MCF 10A (cell line): ENCODE measurements around the gene KIF3A. TPM values are rescaled to one million over a fixed set of nuclear protein-coding genes. Genes with fewer than 3 reads are reported as not detected.

Experiments
- BruUV-seq: library from RNA; stranded (reverse); fragments of 400-500 nt; replicated peaks from 2 replicates; lab custom pipeline; 2021; lab: Mats Ljungman, UMichigan
- CTCF ChIA-PET: fragments of 300-600 bp; sonication (Branson Sonifier 250); formaldehyde crosslinking; extraction: SDS; loops from one replicate; lab custom pipeline; 2021; ENCODE audit warnings: antibody characterized with exemption, inconsistent platforms; lab: Yijun Ruan, JAX
- POLR2A ChIA-PET: fragments of 300-600, 350-650 bp; sonication (Branson Sonifier 250); formaldehyde crosslinking; extraction: SDS; loops from one replicate; lab custom pipeline; 2020; ENCODE audit warnings: antibody characterized with exemption, inconsistent platforms; lab: Yijun Ruan, JAX
- DNase-seq: peaks from one replicate; pipeline ENCODE4 v3.0.0-alpha.2; 2018; ENCODE audit not compliant: unreplicated experiment
- H3K27ac Mint-ChIP-seq: one replicate; pipeline ENCODE4 v1.8.0; 2022; ENCODE audit warnings: mild to moderate bottlenecking, low read depth, mixed read lengths; ENCODE audit not compliant: unreplicated experiment
- H3K27me3 Mint-ChIP-seq: one replicate; pipeline ENCODE4 v1.8.0; 2022; ENCODE audit warnings: mixed read lengths; ENCODE audit not compliant: insufficient read depth, unreplicated experiment
- H3K36me3 Mint-ChIP-seq: one replicate; pipeline ENCODE4 v1.8.0; 2022; ENCODE audit warnings: mild to moderate bottlenecking, moderate library complexity, mixed read lengths; ENCODE audit not compliant: insufficient read depth, unreplicated experiment
- H3K4me1 Mint-ChIP-seq: one replicate; pipeline ENCODE4 v1.8.0; 2022; ENCODE audit warnings: mixed read lengths; ENCODE audit not compliant: insufficient read depth, unreplicated experiment
- H3K4me3 Mint-ChIP-seq: one replicate; pipeline ENCODE4 v1.8.0; 2022; ENCODE audit warnings: mild to moderate bottlenecking, moderate library complexity, mixed read lengths; ENCODE audit not compliant: unreplicated experiment
- H3K9me3 Mint-ChIP-seq: one replicate; pipeline ENCODE4 v1.8.0; 2022; ENCODE audit warnings: mixed read lengths; ENCODE audit not compliant: unreplicated experiment
- intact Hi-C: fragments of 100-400 bp; cut with micrococcal nuclease; formaldehyde crosslinking; loops from 2 replicates; pipeline ENCODE4 v1.14.1; 2022
- total RNA-seq: library from RNA; stranded (reverse); gene quantifications from 2 replicates; pipeline ENCODE4 v1.2.3, GENCODE V29; 2022
- TF ChIP-seq, protein P1 (sequence below): fragments of 200-600 bp; IDR thresholded peaks from one replicate; pipeline ENCODE4 v1.8.0; 2022; ENCODE audit warnings: antibody characterized with exemption, mild to moderate bottlenecking; ENCODE audit not compliant: unreplicated experiment

Gene KIF3A
- total RNA-seq, 1 experiment from 2014 or later = 23.9 TPM

DNA sequence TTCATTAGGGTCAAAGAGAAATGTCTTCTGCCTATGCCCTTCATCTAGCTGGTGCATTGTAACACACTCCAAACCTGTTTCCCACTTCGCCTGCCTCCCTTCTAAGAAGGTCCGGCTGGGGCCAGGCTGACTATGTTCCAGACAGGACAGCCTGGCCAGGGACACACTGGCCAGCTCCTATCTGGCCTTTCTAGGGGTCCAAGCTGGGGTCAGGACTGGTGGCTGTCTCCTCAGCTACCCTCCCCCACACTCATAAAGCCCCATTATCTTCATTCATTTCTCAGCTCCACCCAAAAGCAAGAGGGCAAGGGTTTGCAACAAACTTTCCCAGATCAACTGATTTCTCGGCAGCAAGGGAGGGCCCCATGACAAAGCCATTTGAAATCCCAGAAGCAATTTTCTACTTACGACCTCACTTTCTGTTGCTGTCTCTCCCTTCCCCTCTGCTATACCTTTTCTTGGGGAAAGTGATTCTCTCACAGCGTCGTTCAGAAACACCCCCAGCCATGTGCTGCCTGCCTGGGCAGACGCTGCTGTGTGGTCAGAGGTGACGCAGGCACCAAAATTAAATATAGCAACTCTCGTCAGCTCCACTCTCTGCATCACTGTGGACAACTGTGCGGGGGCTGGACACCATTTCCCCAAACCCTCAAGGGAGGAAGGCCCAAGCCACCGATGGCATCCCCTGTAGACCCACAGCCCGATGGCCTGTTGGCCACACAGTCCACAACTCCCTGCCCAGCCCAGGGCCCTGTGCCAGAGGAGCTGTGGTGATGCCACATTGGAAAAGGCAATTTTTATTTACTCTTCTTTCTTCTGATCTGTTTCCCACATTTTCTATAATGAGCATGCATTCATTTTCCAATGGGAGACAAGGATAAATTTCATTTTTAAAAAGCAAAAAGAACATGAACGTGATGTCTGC is 73.3 kb downstream of the KIF3A start:
- TF ChIP-seq, protein P1, sequence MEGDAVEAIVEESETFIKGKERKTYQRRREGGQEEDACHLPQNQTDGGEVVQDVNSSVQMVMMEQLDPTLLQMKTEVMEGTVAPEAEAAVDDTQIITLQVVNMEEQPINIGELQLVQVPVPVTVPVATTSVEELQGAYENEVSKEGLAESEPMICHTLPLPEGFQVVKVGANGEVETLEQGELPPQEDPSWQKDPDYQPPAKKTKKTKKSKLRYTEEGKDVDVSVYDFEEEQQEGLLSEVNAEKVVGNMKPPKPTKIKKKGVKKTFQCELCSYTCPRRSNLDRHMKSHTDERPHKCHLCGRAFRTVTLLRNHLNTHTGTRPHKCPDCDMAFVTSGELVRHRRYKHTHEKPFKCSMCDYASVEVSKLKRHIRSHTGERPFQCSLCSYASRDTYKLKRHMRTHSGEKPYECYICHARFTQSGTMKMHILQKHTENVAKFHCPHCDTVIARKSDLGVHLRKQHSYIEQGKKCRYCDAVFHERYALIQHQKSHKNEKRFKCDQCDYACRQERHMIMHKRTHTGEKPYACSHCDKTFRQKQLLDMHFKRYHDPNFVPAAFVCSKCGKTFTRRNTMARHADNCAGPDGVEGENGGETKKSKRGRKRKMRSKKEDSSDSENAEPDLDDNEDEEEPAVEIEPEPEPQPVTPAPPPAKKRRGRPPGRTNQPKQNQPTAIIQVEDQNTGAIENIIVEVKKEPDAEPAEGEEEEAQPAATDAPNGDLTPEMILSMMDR = no peak
- DNase-seq = no peak
- Mint-ChIP-seq H3K27me3 (no peaks in the 10 kb centered on the region), H3K9me3 (no peaks in the 10 kb centered on the region), H3K36me3 (peaks cover 4% of the 10 kb centered on the region), H3K4me1 (no peaks in the 10 kb centered on the region), H3K27ac (no peak overlapping the region), H3K4me3 (no peak overlapping the region)
- intact Hi-C loops = no loop called here
- ChIA-PET POLR2A (interaction anchor here (1.2 kb wide), 1 partner anchor 13 kb away, joined by 3 read pairs; no protein-coding TSS in a partner anchor), CTCF (interaction anchor here (0.5 to 1.6 kb wide), 4 partner anchors 11 to 846 kb away, joined by 3 to 4 read pairs (median 3); no protein-coding TSS in a partner anchor)
- BruUV-seq = no TSS peak

DNA sequence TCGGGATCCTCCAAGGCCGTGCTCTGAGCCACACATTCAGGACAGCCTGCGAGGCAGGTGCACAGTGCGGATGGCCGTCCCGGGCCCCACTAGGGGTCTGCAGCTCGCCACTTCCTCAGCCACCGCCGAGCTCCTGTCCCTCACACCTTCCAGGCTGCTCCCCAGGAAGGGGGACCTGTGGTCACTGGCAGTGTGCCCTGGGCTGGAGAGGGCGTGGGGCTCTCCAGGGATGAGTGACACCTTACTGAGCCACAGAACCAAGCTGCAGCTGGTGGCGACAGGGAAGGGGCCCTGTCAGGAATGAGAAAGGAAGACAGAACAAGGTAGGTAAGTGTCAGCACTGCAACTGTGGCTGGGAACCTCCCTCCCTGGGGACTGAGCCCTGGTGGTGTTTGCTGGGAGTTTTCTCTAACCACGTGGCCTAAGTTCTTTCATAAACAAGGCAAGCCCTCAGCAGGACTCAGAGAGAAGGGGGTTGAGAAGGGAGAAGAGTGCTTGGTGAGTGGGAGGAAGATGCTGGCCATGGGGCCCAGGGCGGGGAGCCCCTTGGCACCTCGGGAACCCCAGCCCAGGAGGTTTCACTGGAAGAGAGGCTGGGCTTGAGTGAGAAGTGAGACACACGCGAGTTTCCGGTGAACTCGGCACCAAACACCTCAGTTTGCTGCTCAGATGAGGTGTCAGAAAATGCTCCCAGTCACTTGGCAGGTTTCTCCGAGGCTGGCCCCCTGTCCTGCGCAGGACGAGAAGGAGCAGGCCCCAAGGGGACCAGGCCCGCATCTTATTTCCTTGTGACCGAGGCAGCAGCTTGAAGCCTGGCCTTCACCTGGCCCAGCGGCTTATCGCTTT is 74.2 kb downstream of the KIF3A start:
- BruUV-seq = no TSS peak
- POLR2A ChIA-PET = no interaction called here
- Mint-ChIP-seq H3K36me3 (peaks cover 6% of the 10 kb centered on the region), H3K9me3 (no peaks in the 10 kb centered on the region), H3K4me1 (no peaks in the 10 kb centered on the region), H3K27me3 (no peaks in the 10 kb centered on the region), H3K4me3 (no peak overlapping the region), H3K27ac (no peak overlapping the region)
- TF ChIP-seq, protein P1 = no peak
- intact Hi-C loops = no loop called here
- DNase-seq = no peak
- CTCF ChIA-PET = interaction anchor here (1.6 kb wide), 1 partner anchor 12 kb away, joined by 4 read pairs; no protein-coding TSS in a partner anchor

DNA sequence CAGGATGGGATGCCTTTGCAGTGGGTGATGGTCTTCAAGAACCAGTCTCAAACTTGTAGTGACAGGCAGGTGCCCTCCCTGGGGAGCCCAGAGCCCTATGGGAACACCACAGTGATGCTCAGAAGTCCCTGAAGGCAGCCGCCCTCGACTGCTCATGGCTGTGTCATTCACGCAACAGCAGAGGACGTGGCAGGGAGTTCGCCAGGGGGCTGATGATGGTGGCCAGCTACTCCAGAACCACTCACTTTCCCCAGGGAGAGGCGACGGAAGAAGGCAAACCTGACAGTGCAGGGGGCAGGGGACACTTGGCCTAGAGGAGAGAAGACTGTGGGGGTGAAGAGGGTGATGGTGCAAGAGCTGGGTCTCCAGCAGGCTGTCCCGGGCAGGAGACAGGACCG is 75.3 kb downstream of the KIF3A start:
- POLR2A ChIA-PET = no interaction called here
- TF ChIP-seq, protein P1 = no peak
- peaks cover 6% of the 10 kb centered on the region for H3K36me3 Mint-ChIP-seq
- CTCF ChIA-PET = interaction anchor here (0.6 to 1.3 kb wide), 3 partner anchors 13 to 271 kb away, joined by 3 to 4 read pairs (median 4); no protein-coding TSS in a partner anchor
- H3K4me1 Mint-ChIP-seq = no peaks in the 10 kb centered on the region
- H3K4me3 Mint-ChIP-seq = no peak overlapping the region
- intact Hi-C loops = no loop called here
- H3K9me3 Mint-ChIP-seq = no peaks in the 10 kb centered on the region
- H3K27ac Mint-ChIP-seq = no peak overlapping the region
- H3K27me3 Mint-ChIP-seq = no peaks in the 10 kb centered on the region
- BruUV-seq = no TSS peak
- DNase-seq = no peak
